ENCODE measurements around the gene FBXO31. TPM values are rescaled to one million over a fixed set of nuclear protein-coding genes. Genes with fewer than 3 reads are reported as not detected.

FBXO31 gene
- total RNA-seq, 1 donor from 2014 or later, result 27.1 TPM

- ChIA-PET POLR2A (interaction anchor here (0.6 to 3.4 kb wide), 12 partner anchors 10 to 551 kb away, joined by 3 to 41 read pairs (median 4); partner anchors contain the start of genes FBXO31, KLHDC4 and SLC7A5), CTCF (interaction anchor here (1.0 to 2.2 kb wide), 4 partner anchors 61 to 77 kb away, joined by 3 to 10 read pairs (median 4); no protein-coding TSS in a partner anchor)
- H3K27ac Mint-ChIP-seq, result peak overlapping the region; percentile 96
- H3K9me3 Mint-ChIP-seq, result no peaks in the 10 kb centered on the region
- H3K27me3 Mint-ChIP-seq, result no peaks in the 10 kb centered on the region
- TF ChIP-seq, protein P1, sequence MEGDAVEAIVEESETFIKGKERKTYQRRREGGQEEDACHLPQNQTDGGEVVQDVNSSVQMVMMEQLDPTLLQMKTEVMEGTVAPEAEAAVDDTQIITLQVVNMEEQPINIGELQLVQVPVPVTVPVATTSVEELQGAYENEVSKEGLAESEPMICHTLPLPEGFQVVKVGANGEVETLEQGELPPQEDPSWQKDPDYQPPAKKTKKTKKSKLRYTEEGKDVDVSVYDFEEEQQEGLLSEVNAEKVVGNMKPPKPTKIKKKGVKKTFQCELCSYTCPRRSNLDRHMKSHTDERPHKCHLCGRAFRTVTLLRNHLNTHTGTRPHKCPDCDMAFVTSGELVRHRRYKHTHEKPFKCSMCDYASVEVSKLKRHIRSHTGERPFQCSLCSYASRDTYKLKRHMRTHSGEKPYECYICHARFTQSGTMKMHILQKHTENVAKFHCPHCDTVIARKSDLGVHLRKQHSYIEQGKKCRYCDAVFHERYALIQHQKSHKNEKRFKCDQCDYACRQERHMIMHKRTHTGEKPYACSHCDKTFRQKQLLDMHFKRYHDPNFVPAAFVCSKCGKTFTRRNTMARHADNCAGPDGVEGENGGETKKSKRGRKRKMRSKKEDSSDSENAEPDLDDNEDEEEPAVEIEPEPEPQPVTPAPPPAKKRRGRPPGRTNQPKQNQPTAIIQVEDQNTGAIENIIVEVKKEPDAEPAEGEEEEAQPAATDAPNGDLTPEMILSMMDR (IDR thresholded peaks at IDR 0.05), result no peak
- ATAC-seq (ENCODE audit: low read depth) (peak; percentile 16), DNase-seq (no peak)
- peaks cover 5% of the 10 kb centered on the region for H3K36me3 Mint-ChIP-seq (ENCODE audit: low read depth)
- peak overlapping the region; percentile 94 for H3K4me3 Mint-ChIP-seq
- peaks cover 13% of the 10 kb centered on the region for H3K4me1 Mint-ChIP-seq
- intact Hi-C loops (cut with micrococcal nuclease), result loop anchor here (1.0 to 5.0 kb wide), 5 partner anchors 65 to 1631 kb away; partner anchors contain the start of genes FBXO31 and GINS2
Measured at GRCh38 chr16:87317750-87318644, 65.6 kb downstream of the FBXO31 start.

GRCh38 chr16:87316923-87317749 lies 66.4 kb downstream of the FBXO31 start, which contains the start of gene C16orf95:
Gene C16orf95, minus strand, starts transcription at chr16:87317392. Its CDS starts 150 bp downstream, at chr16:87317242.
- TF ChIP-seq, protein P1 (IDR thresholded peaks at IDR 0.05), result no peak
- Mint-ChIP-seq H3K27me3 (no peaks in the 10 kb centered on the region), H3K9me3 (no peaks in the 10 kb centered on the region), H3K4me3 (peak within 1 kb of the TSS; percentile 94), H3K4me1 (peaks cover 13% of the 10 kb centered on the region), H3K27ac (peak within 1 kb of the TSS; percentile 96), H3K36me3 (ENCODE audit: low read depth) (peaks cover 5% of the 10 kb centered on the region)
- intact Hi-C loops (cut with micrococcal nuclease), result loop anchor here (1.0 to 5.0 kb wide), 5 partner anchors 66 to 1630 kb away; partner anchors contain the start of genes FBXO31 and GINS2
- peak; percentile 95 for DNase-seq
- ChIA-PET POLR2A (interaction anchor here (0.5 to 3.4 kb wide), 14 partner anchors 9 to 552 kb away, joined by 3 to 41 read pairs (median 4); partner anchors contain the start of genes FBXO31, KLHDC4 and SLC7A5), CTCF (interaction anchor here (0.8 to 2.2 kb wide), 7 partner anchors 62 to 319 kb away, joined by 3 to 10 read pairs (median 4); partner anchors contain the start of gene FBXO31)
- peak; percentile 91 for ATAC-seq (ENCODE audit: low read depth)

DNA sequence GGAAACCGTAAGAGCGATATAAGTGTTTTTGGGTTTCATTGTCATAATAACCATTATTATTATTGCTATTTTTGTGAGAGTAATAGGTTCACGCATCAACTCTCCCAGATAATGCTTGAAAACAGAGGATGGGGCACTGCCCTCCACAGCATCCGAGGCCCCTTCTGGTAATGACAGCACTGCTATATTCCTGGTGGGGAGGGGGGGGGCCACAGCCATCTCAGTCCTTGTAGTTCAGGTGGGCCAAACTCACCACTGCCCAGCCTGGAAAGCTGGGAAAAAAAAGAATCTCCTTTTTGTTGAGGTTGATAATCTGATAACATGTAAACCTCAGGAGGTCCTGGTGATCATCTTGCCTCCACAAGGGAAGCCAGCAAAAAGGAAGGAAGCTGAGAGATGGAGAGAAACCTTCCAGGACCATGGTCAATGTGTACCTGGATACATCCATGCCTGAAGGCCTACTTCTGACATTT lies 67.1 kb downstream of the FBXO31 start:
- TF ChIP-seq, protein P1 (IDR thresholded peaks at IDR 0.05), result no peak
- Mint-ChIP-seq H3K27ac (peak overlapping the region; percentile 96), H3K4me1 (peaks cover 13% of the 10 kb centered on the region), H3K4me3 (peak overlapping the region; percentile 94), H3K9me3 (no peaks in the 10 kb centered on the region), H3K36me3 (ENCODE audit: low read depth) (peaks cover 5% of the 10 kb centered on the region), H3K27me3 (no peaks in the 10 kb centered on the region)
- no peak for DNase-seq
- CTCF ChIA-PET, result interaction anchor here (0.8 to 2.2 kb wide), 6 partner anchors 19 to 320 kb away, joined by 3 to 10 read pairs (median 4); partner anchors contain the start of gene FBXO31
- no peak for ATAC-seq (ENCODE audit: low read depth)
- intact Hi-C loops (cut with micrococcal nuclease), result loop anchor here (5.0 kb wide), 1 partner anchor 1629 kb away; the partner anchor contains the start of gene GINS2
- POLR2A ChIA-PET, result interaction anchor here (1.0 to 3.4 kb wide), 5 partner anchors 67 to 449 kb away, joined by 3 to 41 read pairs (median 7); partner anchors contain the start of genes FBXO31 and KLHDC4

DNA sequence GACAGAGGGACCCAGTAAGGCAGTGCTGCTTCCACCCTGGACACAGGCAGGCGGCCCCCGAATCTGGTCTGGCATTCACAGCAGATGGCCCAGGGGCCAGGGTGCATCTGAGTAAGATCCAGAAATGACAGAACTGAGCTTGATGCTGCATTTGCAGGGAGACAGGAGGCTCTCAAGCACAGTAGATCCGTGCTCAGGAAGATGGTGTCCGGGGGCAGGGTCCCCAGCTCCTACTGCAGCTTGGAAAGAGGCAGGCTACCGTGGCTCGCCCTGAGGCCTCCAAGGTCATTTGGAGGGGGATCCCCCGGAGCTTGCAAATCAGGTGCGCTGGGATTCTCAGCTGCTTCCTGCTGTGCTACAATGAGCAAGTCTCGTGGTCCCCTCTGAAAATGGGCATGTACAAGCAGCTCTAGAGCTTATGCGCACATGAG lies 68.6 kb downstream of the FBXO31 start:
- Mint-ChIP-seq H3K27ac (no peak overlapping the region), H3K36me3 (ENCODE audit: low read depth) (peaks cover 5% of the 10 kb centered on the region), H3K27me3 (no peaks in the 10 kb centered on the region), H3K4me1 (peaks cover 13% of the 10 kb centered on the region), H3K4me3 (no peak overlapping the region), H3K9me3 (no peaks in the 10 kb centered on the region)
- TF ChIP-seq, protein P1 (IDR thresholded peaks at IDR 0.05), result no peak
- ChIA-PET POLR2A (interaction anchor here (1.4 kb wide), 1 partner anchor 68 kb away, joined by 4 read pairs; the partner anchor contains the start of gene FBXO31), CTCF (interaction anchor here (1.3 kb wide), 1 partner anchor 17 kb away, joined by 3 read pairs; no protein-coding TSS in a partner anchor)
- intact Hi-C loops (cut with micrococcal nuclease), result loop anchor here (5.0 kb wide), 1 partner anchor 1628 kb away; the partner anchor contains the start of gene GINS2
- ATAC-seq (ENCODE audit: low read depth), result no peak
- no peak for DNase-seq

Data from activated B cell treated with CpG ODN at 0.5 μM for 24 hours (primary cell).